GM19397 (cell line): Measurements from ENCODE around the gene ANKRD33.

Source experiments
- ATAC-seq: cut with Tn5 transposase; IDR thresholded peaks from one replicate; pipeline ENCODE4 v1.9.1; 2021; ENCODE audit warnings: mild to moderate bottlenecking, moderate library complexity; ENCODE audit not compliant: unreplicated experiment

ANKRD33 gene

GRCh38 chr12:51900323-51900889, 12.5 kb downstream of the ANKRD33 start:
- ATAC-seq, result no peak

- no peak for ATAC-seq
These were observed 13.4 kb downstream of the ANKRD33 start for GRCh38 chr12:51901121-51901817.

- no peak for ATAC-seq
These were observed 14.0 kb downstream of the ANKRD33 start for GRCh38 chr12:51901881-51902280.

- ATAC-seq, result no peak
These were observed 17.1 kb downstream of the ANKRD33 start for GRCh38 chr12:51904951-51905470.

GRCh38 chr12:51905471-51906429, 17.8 kb downstream of the ANKRD33 start:
- no peak for ATAC-seq

- ATAC-seq, result no peak
These were observed 18.7 kb downstream of the ANKRD33 start for GRCh38 chr12:51906430-51907082.

GRCh38 chr12:51907083-51907855, 19.4 kb downstream of the ANKRD33 start, which contains the start of gene ACVRL1:
ACVRL1 (plus strand) TSS chr12:51907504; CDS start chr12:51912475, 4,971 bp downstream.
- no peak for ATAC-seq

- no peak for ATAC-seq
These were observed 20.0 kb downstream of the ANKRD33 start for GRCh38 chr12:51907856-51908425.

- no peak for ATAC-seq
These were observed 21.1 kb downstream of the ANKRD33 start for GRCh38 chr12:51908876-51909592.

- ATAC-seq, result no peak
These were observed 22.3 kb downstream of the ANKRD33 start for GRCh38 chr12:51910168-51910567.

GRCh38 chr12:51910691-51911090, 22.8 kb downstream of the ANKRD33 start:
- no peak for ATAC-seq

GRCh38 chr12:51911307-51911706, 23.4 kb downstream of the ANKRD33 start:
- no peak for ATAC-seq

GRCh38 chr12:51911788-51912711, 24.1 kb downstream of the ANKRD33 start:
- no peak for ATAC-seq

- ATAC-seq, result no peak
These were observed 25.4 kb downstream of the ANKRD33 start for GRCh38 chr12:51913071-51914033.

GRCh38 chr12:51914034-51914923, 26.4 kb downstream of the ANKRD33 start:
- no peak for ATAC-seq
